Naive thymus-derived CD4-positive, alpha-beta T cell (primary cell): ENCODE results near the gene DOK3. TPM values are rescaled to one million over a fixed set of nuclear protein-coding genes. Genes with fewer than 3 reads are reported as not detected.

Source experiments
- ATAC-seq: fragments of 150-1000 bp; cut with Tn5 transposase; 2 replicates; pipeline ENCODE4 v1.10.0; 2021; ENCODE audit warnings: mild to moderate bottlenecking, moderate library complexity
- CTCF ChIA-PET: fragments of 350-600 bp; sonication (Branson Sonifier 250); formaldehyde crosslinking; loops from one replicate; lab custom pipeline; 2021; ENCODE audit warnings: antibody characterized with exemption; lab: Charles Lee
- POLR2A ChIA-PET: fragments of 350-600 bp; sonication (Branson Sonifier 250); formaldehyde crosslinking; loops from one replicate; lab custom pipeline; 2021; ENCODE audit warnings: antibody characterized with exemption, inconsistent platforms; lab: Charles Lee
- DNase-seq, 9 donors: peaks; one replicate each; pipeline versions ENCODE4 v3.0.0 to v3.0.0-alpha.2; 2020 to 2022; ENCODE audit warnings: mixed read lengths in 1 of 9
- H3K27ac ChIP-seq: one replicate; pipeline ENCODE4 v1.7.0; 2013; ENCODE audit warnings: mild to moderate bottlenecking, low read depth, low read length, moderate library complexity
- H3K27me3 ChIP-seq, 2 donors: one replicate each; pipeline ENCODE4 v1.7.0; 2013; ENCODE audit warnings: low read length in 2 of 2, mild to moderate bottlenecking in 2 of 2, moderate library complexity in 2 of 2; ENCODE audit not compliant: control insufficient read depth in 2 of 2, insufficient read depth in 2 of 2
- H3K36me3 ChIP-seq, 3 experiments: 1 replicate in 2 of 3; 2 replicates in 1 of 3; pipeline ENCODE4 v1.7.0; 2013; ENCODE audit warnings: low read length in 3 of 3, mild to moderate bottlenecking in 3 of 3, moderate library complexity in 1 of 3; ENCODE audit not compliant: insufficient read depth in 3 of 3, control insufficient read depth in 2 of 3
- H3K4me1 ChIP-seq, 2 donors: one replicate each; pipeline ENCODE4 v1.7.0; 2013; ENCODE audit warnings: low read length in 2 of 2, mild to moderate bottlenecking in 2 of 2, moderate library complexity in 1 of 2; ENCODE audit not compliant: control insufficient read depth in 2 of 2, insufficient read depth in 2 of 2
- H3K4me3 ChIP-seq: 2 replicates; pipeline ENCODE4 v1.7.0; 2013; ENCODE audit warnings: mild to moderate bottlenecking, low read length
- H3K9me3 ChIP-seq, 3 experiments: 1 replicate in 2 of 3; 2 replicates in 1 of 3; pipeline ENCODE4 v1.7.0; 2013; ENCODE audit warnings: low read length in 3 of 3; ENCODE audit not compliant: control insufficient read depth in 2 of 3
- H3K27ac Mint-ChIP-seq, 9 donors: one replicate each; pipeline ENCODE4 v1.8.0; 2020 to 2022; ENCODE audit warnings: mixed read lengths in 9 of 9, mild to moderate bottlenecking in 8 of 9, moderate library complexity in 5 of 9, inconsistent platforms in 2 of 9
- H3K27me3 Mint-ChIP-seq, 5 donors: one replicate each; pipeline ENCODE4 v1.8.0; 2021 to 2022; ENCODE audit warnings: mixed read lengths in 5 of 5, mild to moderate bottlenecking in 1 of 5
- H3K36me3 Mint-ChIP-seq, 5 donors: one replicate each; pipeline ENCODE4 v1.8.0; 2020 to 2022; ENCODE audit warnings: mixed read lengths in 5 of 5, mild to moderate bottlenecking in 3 of 5, inconsistent platforms in 1 of 5
- H3K4me1 Mint-ChIP-seq, 7 donors: one replicate each; pipeline ENCODE4 v1.8.0; 2020 to 2022; ENCODE audit warnings: mixed read lengths in 7 of 7, mild to moderate bottlenecking in 3 of 7, inconsistent platforms in 1 of 7
- H3K4me3 Mint-ChIP-seq, 10 donors: one replicate each; pipeline ENCODE4 v1.8.0; 2020 to 2022; ENCODE audit warnings: mild to moderate bottlenecking in 10 of 10, mixed read lengths in 10 of 10, moderate library complexity in 6 of 10, inconsistent platforms in 2 of 10
- H3K9me3 Mint-ChIP-seq, 11 donors: one replicate each; pipeline ENCODE4 v1.8.0; 2020 to 2022; ENCODE audit warnings: mixed read lengths in 11 of 11, mild to moderate bottlenecking in 4 of 11, inconsistent platforms in 1 of 11, moderate library complexity in 1 of 11
- intact Hi-C, 2 donors: fragments of 100-400 bp; cut with micrococcal nuclease; formaldehyde crosslinking; loops; one replicate each; pipeline ENCODE4 v1.15.1; 2023
- polyA plus RNA-seq, 2 donors: library from polyadenylated mRNA; unstranded; fragments of 300-500 nt; fragmentation: Illumina TruSeq; gene quantifications; one replicate each; pipeline ENCODE4 v1.2.3, GENCODE V29; 2021
- total RNA-seq, 6 experiments: library from RNA in 5 of 6; stranded (reverse) in 5 of 6; gene quantifications; 1 replicate in 5 of 6; 2 replicates in 1 of 6; pipeline ENCODE4 v1.2.3 and lab custom pipeline; 2021 to 2026

The DOK3 gene
- total and polyA plus RNA-seq, 7 experiments from 2014 or later, result 0.09 to 67.1 (median 4.0) TPM

- Mint-ChIP-seq H3K4me3 (no peak overlapping the region), H3K27ac (no peak overlapping the region), H3K4me1 (peaks cover 2 to 26% (median 7%) of the 10 kb centered on the region in 7 donors), H3K9me3 (no peaks in the 10 kb centered on the region), H3K36me3 (peaks cover 7 to 15% (median 10%) of the 10 kb centered on the region in 5 donors), H3K27me3 (no peaks in the 10 kb centered on the region)
- Histone ChIP-seq H3K27me3 (no peaks in the 10 kb centered on the region), H3K27ac (no peak overlapping the region), H3K9me3 (no peaks in the 10 kb centered on the region), H3K4me1 (no peaks in the 10 kb centered on the region), H3K4me3 (no peak overlapping the region), H3K36me3 (peaks cover 0 to 26% (median 6%) of the 10 kb centered on the region in 3 experiments)
- ATAC-seq, result no peak
- intact Hi-C loops, result no loop called here
- POLR2A ChIA-PET, result no interaction called here
- DNase-seq, result no peak
- CTCF ChIA-PET, result interaction anchor here (0.7 kb wide), 1 partner anchor 104 kb away, joined by 3 read pairs; no protein-coding TSS in a partner anchor
Measured at GRCh38 chr5:177508221-177508611, 1.4 kb downstream of the DOK3 start.

- no peak overlapping the region for H3K4me3 Mint-ChIP-seq
- peaks cover 2 to 27% (median 7%) of the 10 kb centered on the region in 7 donors for H3K4me1 Mint-ChIP-seq
- DNase-seq (no peak), ATAC-seq (peak; percentile 17)
- peaks cover 0 to 2% (median 0%) of the 10 kb centered on the region in 11 donors for H3K9me3 Mint-ChIP-seq
- Histone ChIP-seq H3K27me3 (no peaks in the 10 kb centered on the region), H3K9me3 (no peaks in the 10 kb centered on the region), H3K27ac (no peak overlapping the region), H3K4me3 (no peak overlapping the region), H3K4me1 (no peaks in the 10 kb centered on the region), H3K36me3 (peaks cover 0 to 21% (median 3%) of the 10 kb centered on the region in 3 experiments)
- ChIA-PET CTCF (no interaction called here), POLR2A (interaction anchor here (0.6 kb wide), 1 partner anchor 16 kb away, joined by 3 read pairs; no protein-coding TSS in a partner anchor)
- H3K27me3 Mint-ChIP-seq, result no peaks in the 10 kb centered on the region
- H3K27ac Mint-ChIP-seq, result peak overlapping the region in 2 of 9 donors; percentile 12 to 37
- peaks cover 7 to 11% (median 10%) of the 10 kb centered on the region in 5 donors for H3K36me3 Mint-ChIP-seq
- intact Hi-C loops, result no loop called here
Measured at GRCh38 chr5:177507596-177508220, 1.9 kb downstream of the DOK3 start.

- Histone ChIP-seq H3K4me1 (no peaks in the 10 kb centered on the region), H3K4me3 (no peak overlapping the region), H3K27ac (no peak overlapping the region), H3K36me3 (peaks cover 0 to 16% (median 0%) of the 10 kb centered on the region in 3 experiments), H3K27me3 (no peaks in the 10 kb centered on the region), H3K9me3 (no peaks in the 10 kb centered on the region)
- Mint-ChIP-seq H3K4me3 (no peak overlapping the region), H3K27me3 (no peaks in the 10 kb centered on the region), H3K36me3 (peaks cover 6 to 11% (median 7%) of the 10 kb centered on the region in 5 donors), H3K4me1 (peaks cover 2 to 29% (median 7%) of the 10 kb centered on the region in 7 donors), H3K27ac (no peak overlapping the region), H3K9me3 (peaks cover 0 to 2% (median 0%) of the 10 kb centered on the region in 11 donors)
- ATAC-seq (no peak), DNase-seq (no peak)
- ChIA-PET CTCF (no interaction called here), POLR2A (interaction anchor here (0.6 kb wide), 1 partner anchor 15 kb away, joined by 3 read pairs; no protein-coding TSS in a partner anchor)
- intact Hi-C loops, result no loop called here
Measured at GRCh38 chr5:177507165-177507564, 2.5 kb downstream of the DOK3 start.

GRCh38 chr5:177505075-177505474 is 4.6 kb downstream of the DOK3 start:
- POLR2A ChIA-PET, result interaction anchor here (0.6 kb wide), 1 partner anchor 858 kb away, joined by 3 read pairs; no protein-coding TSS in a partner anchor
- ATAC-seq (no peak), DNase-seq (no peak)
- Histone ChIP-seq H3K9me3 (no peaks in the 10 kb centered on the region), H3K4me3 (no peak overlapping the region), H3K4me1 (no peaks in the 10 kb centered on the region), H3K36me3 (no peaks in the 10 kb centered on the region), H3K27me3 (no peaks in the 10 kb centered on the region), H3K27ac (no peak overlapping the region)
- CTCF ChIA-PET, result interaction anchor here (0.7 kb wide), 1 partner anchor 28 kb away, joined by 6 read pairs; no protein-coding TSS in a partner anchor
- Mint-ChIP-seq H3K27ac (no peak overlapping the region), H3K27me3 (peaks cover 0 to 5% (median 0%) of the 10 kb centered on the region in 5 donors), H3K4me3 (no peak overlapping the region), H3K9me3 (peaks cover 0 to 3% (median 0%) of the 10 kb centered on the region in 11 donors), H3K36me3 (no peaks in the 10 kb centered on the region), H3K4me1 (peaks cover 6 to 28% (median 11%) of the 10 kb centered on the region in 7 donors)
- intact Hi-C loops, result no loop called here

- H3K4me3 Mint-ChIP-seq, result no peak overlapping the region
- Histone ChIP-seq H3K4me3 (no peak overlapping the region), H3K9me3 (no peaks in the 10 kb centered on the region), H3K4me1 (no peaks in the 10 kb centered on the region), H3K27ac (no peak overlapping the region), H3K36me3 (no peaks in the 10 kb centered on the region), H3K27me3 (no peaks in the 10 kb centered on the region)
- H3K27me3 Mint-ChIP-seq, result peaks cover 0 to 12% (median 0%) of the 10 kb centered on the region in 5 donors
- H3K27ac Mint-ChIP-seq, result no peak overlapping the region
- ChIA-PET CTCF (interaction anchor here (0.9 to 7.1 kb wide), 3 partner anchors 33 to 135 kb away, joined by 3 to 77 read pairs (median 3); no protein-coding TSS in a partner anchor), POLR2A (interaction anchor here (0.6 kb wide), 1 partner anchor 857 kb away, joined by 3 read pairs; no protein-coding TSS in a partner anchor)
- DNase-seq (no peak), ATAC-seq (no peak)
- peaks cover 0 to 3% (median 0%) of the 10 kb centered on the region in 11 donors for H3K9me3 Mint-ChIP-seq
- intact Hi-C loops, result no loop called here
- H3K36me3 Mint-ChIP-seq, result no peaks in the 10 kb centered on the region
- H3K4me1 Mint-ChIP-seq, result peaks cover 4 to 26% (median 11%) of the 10 kb centered on the region in 7 donors
Measured at GRCh38 chr5:177504086-177505056, 5.3 kb downstream of the DOK3 start.

- H3K4me1 Mint-ChIP-seq, result peaks cover 9 to 25% (median 16%) of the 10 kb centered on the region in 7 donors
- no peak overlapping the region for H3K27ac ChIP-seq
- no peak overlapping the region for H3K4me3 ChIP-seq
- H3K27ac Mint-ChIP-seq, result no peak overlapping the region
- H3K36me3 ChIP-seq, result no peaks in the 10 kb centered on the region
- CTCF ChIA-PET, result interaction anchor here (0.6 to 7.1 kb wide), 6 partner anchors 34 to 194 kb away, joined by 3 to 77 read pairs (median 4); no protein-coding TSS in a partner anchor
- H3K27me3 ChIP-seq, result no peaks in the 10 kb centered on the region
- H3K9me3 Mint-ChIP-seq, result peaks cover 0 to 3% (median 0%) of the 10 kb centered on the region in 11 donors
- no peak overlapping the region for H3K4me3 Mint-ChIP-seq
- H3K36me3 Mint-ChIP-seq, result no peaks in the 10 kb centered on the region
- DNase-seq, result no peak
- no peak for ATAC-seq
- POLR2A ChIA-PET, result no interaction called here
- intact Hi-C loops, result no loop called here
- H3K9me3 ChIP-seq, result no peaks in the 10 kb centered on the region
- H3K4me1 ChIP-seq, result peaks cover 0 to under 1% of the 10 kb centered on the region in 2 donors
- peaks cover 0 to 17% (median 0%) of the 10 kb centered on the region in 5 donors for H3K27me3 Mint-ChIP-seq
Measured at GRCh38 chr5:177503351-177504085, 6.1 kb downstream of the DOK3 start.
